Astrocyte of the spinal cord (primary cell): ENCODE data around the gene GNRH2.

ENCODE experiments used
- DNase-seq: peaks from one replicate; pipeline ENCODE4 v3.0.0; 2011; ENCODE audit warnings: low read depth, low spot score
- H3K4me3 ChIP-seq: 2 replicates; pipeline ENCODE4 v1.5.1; 2011; ENCODE audit warnings: low read depth, mild to moderate bottlenecking, low read length, moderate library complexity
- CTCF ChIP-seq: IDR thresholded peaks from 2 replicates; pipeline ENCODE4 v1.5.1; 2012; ENCODE audit warnings: low read depth, mild to moderate bottlenecking, low read length, inconsistent platforms
- in situ Hi-C: cut with HindIII; loops from 2 replicates; pipeline ENCODE4 v1.10.0; 2017; ENCODE audit warnings: low sequenced_read_pairs

GNRH2 gene

GRCh38 chr20:3082955-3083952, 39.8 kb downstream of the GNRH2 start:
- no peak for TF ChIP-seq CTCF
- no peak for DNase-seq
- in situ Hi-C loops: no loop called here
- H3K4me3 ChIP-seq: no peak overlapping the region

- H3K4me3 ChIP-seq: no peak within 1 kb of the TSS
- DNase-seq: no peak
- in situ Hi-C loops: no loop called here
- TF ChIP-seq CTCF: no peak
Measured at GRCh38 chr20:3084283-3084985, 41.0 kb downstream of the GNRH2 start, which contains the start of gene AVP. TSS of gene AVP (minus strand) at chr20:3084724. CDS start at chr20:3084674, 50 bp downstream.

GRCh38 chr20:3084986-3085360, 41.6 kb downstream of the GNRH2 start:
- H3K4me3 ChIP-seq: no peak overlapping the region
- in situ Hi-C loops: no loop called here
- TF ChIP-seq CTCF: no peak
- no peak for DNase-seq

GRCh38 chr20:3085571-3086072, 42.2 kb downstream of the GNRH2 start:
- no peak for TF ChIP-seq CTCF
- no peak overlapping the region for H3K4me3 ChIP-seq
- no peak for DNase-seq
- in situ Hi-C loops: no loop called here

- in situ Hi-C loops: no loop called here
- no peak for DNase-seq
- TF ChIP-seq CTCF: no peak
- no peak overlapping the region for H3K4me3 ChIP-seq
Measured at GRCh38 chr20:3088031-3088430, 44.6 kb downstream of the GNRH2 start.

- DNase-seq: no peak
- no peak overlapping the region for H3K4me3 ChIP-seq
- in situ Hi-C loops: no loop called here
- no peak for TF ChIP-seq CTCF
Measured at GRCh38 chr20:3090565-3090964, 47.1 kb downstream of the GNRH2 start.
